Body of pancreas (tissue), 4 donors: ENCODE data around the gene AKAP12.

Experiments
- CTCF ChIP-seq, 7 experiments: fragments of 450-650 bp in 4 of 7; fragments of 200-600 bp in 3 of 7; sonication (generic) in 3 of 7; IDR thresholded peaks; one replicate each; pipeline ENCODE4 v1.5.1; 2016 to 2019; ENCODE audit warnings: antibody characterized with exemption in 7 of 7
- POLR2A ChIP-seq, 3 donors: fragments of 450-650 bp; IDR thresholded peaks; one replicate each; pipeline ENCODE4 v1.6.1; 2016; ENCODE audit warnings: antibody characterized with exemption in 3 of 3, mild to moderate bottlenecking in 2 of 3

- no peak for TF ChIP-seq CTCF (IDR thresholded peaks at IDR 0.05)
- no peak for TF ChIP-seq POLR2A (IDR thresholded peaks at IDR 0.05)
Measured at GRCh38 chr6:151326116-151326825, 86.5 kb downstream of the AKAP12 start.
